GM13977 (cell line): Measurements from ENCODE around the gene ZNF664.
"Not testable (repeated sequence)": the region's sequence is repeated elsewhere in the genome, so short reads cannot be mapped to it uniquely, and the experiment has no call there.

Experiments used
- DNase-seq: peaks from one replicate; pipeline ENCODE4 v3.0.0; 2012; ENCODE audit warnings: low spot score
- CTCF ChIP-seq: IDR thresholded peaks from 2 replicates; pipeline ENCODE4 v1.5.1; 2012; ENCODE audit warnings: mild to moderate bottlenecking, control low read depth; ENCODE audit not compliant: insufficient read depth; ENCODE audit errors: extremely low read depth, missing control alignments
- in situ Hi-C: fragments of 300-500 bp; cut with MboI; formaldehyde crosslinking; loops from one replicate; pipeline ENCODE4 v1.12.0; 2022; ENCODE audit warnings: low sequenced_read_pairs, low pct_unique_long_range_greater_than_20kb, mixed read lengths, inconsistent platforms; ENCODE audit not compliant: unreplicated experiment

ZNF664 gene

DNA sequence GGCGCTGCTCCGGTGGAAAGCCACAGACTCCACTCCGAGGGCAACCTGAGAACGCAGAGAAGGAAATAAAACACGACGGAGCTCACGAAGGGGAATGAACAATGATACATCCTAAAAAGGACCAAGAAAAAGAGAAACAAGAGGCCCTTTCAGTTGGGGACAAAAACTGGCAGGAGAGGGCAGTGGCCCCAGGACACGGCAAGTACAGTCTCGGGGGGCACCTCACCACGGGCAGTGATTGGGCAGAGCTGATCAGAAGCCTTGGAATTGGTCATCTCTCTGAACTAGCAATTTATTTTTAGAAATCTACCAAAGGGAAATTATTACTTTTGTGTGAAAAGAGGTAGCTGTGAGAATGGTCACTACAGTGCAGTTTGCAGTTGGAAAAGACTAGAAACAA, 28.3 kb upstream of the ZNF664 start:
- in situ Hi-C loops = no loop called here
- TF ChIP-seq CTCF = no peak
- no peak for DNase-seq

GRCh38 chr12:123945287-123946151, 27.5 kb upstream of the ZNF664 start:
- no peak for DNase-seq
- in situ Hi-C loops = no loop called here
- TF ChIP-seq CTCF = no peak

DNA sequence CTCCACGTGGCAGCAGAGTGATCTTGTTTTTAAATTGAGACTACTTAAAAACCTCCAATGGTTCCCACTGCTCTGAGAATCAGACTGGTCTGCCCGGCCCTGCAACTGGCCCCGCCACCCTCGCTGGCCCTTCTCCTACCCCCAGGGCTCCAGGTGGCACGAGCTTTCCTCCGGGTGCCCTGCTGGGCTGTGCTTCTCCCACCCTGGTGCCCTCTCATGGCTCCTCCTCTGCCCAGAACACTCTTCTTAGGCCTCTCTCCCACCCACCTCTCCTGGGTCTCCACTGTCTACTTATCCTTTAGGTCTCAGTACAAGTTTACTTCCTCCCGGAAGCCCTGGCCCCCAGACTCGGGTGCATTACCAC, 26.9 kb upstream of the ZNF664 start:
- DNase-seq = no peak

GRCh38 chr12:123946516-123947505, 26.2 kb upstream of the ZNF664 start:
- DNase-seq, in situ Hi-C loops: not testable (repeated sequence)

More for the DNA sequence above, 26.9 kb upstream of the ZNF664 start:
- in situ Hi-C loops = no loop called here
- no peak for TF ChIP-seq CTCF

DNA sequence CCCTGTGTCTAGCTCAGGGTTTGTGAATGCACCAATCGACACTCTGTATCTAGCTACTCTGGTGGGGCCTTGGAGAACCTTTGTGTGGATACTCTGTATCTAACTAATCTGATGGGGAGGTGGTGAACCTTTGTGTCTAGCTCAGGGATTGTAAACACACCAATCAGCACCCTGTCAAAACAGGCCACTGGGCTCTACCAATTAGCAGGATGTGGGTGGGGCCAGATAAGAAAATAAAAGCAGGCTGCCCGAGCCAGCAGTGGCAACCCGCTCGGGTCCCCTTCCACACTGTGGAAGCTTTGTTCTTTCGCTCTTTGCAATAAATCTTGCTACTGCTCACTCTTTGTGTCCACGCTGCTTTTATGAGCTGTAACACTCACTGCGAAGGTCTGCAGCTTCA, 25.5 kb upstream of the ZNF664 start:
- in situ Hi-C loops = not testable (repeated sequence)

GRCh38 chr12:123948401-123948795, 24.6 kb upstream of the ZNF664 start:
- in situ Hi-C loops = no loop called here
- TF ChIP-seq CTCF = no peak
- no peak for DNase-seq

More for the DNA sequence above, 25.5 kb upstream of the ZNF664 start:
- not testable (repeated sequence) for DNase-seq

- no peak for TF ChIP-seq CTCF
- no peak for DNase-seq
- in situ Hi-C loops = no loop called here
These were observed 23.9 kb upstream of the ZNF664 start for GRCh38 chr12:123948796-123949769.
